Neutrophil (primary cell): ENCODE data around the gene OR4C45.
"Not testable (repeated sequence)": the region's sequence is repeated elsewhere in the genome, so short reads cannot be mapped to it uniquely, and the experiment has no call there.

ENCODE experiments used
- H3K27ac ChIP-seq: fragments of 200-600 bp; sonication (generic); 2 replicates; pipeline ENCODE4 v1.5.1; 2016; ENCODE audit warnings: mild to moderate bottlenecking, moderate library complexity
- H3K27me3 ChIP-seq: fragments of 200-600 bp; sonication (generic); 2 replicates; pipeline ENCODE4 v1.6.0; 2016; ENCODE audit warnings: mild to moderate bottlenecking
- H3K36me3 ChIP-seq: fragments of 200-600 bp; sonication (generic); 2 replicates; pipeline ENCODE4 v1.5.1; 2017
- H3K4me1 ChIP-seq, 2 experiments: fragments of 200-600 bp in 1 of 2; sonication (generic) in 1 of 2; 1 replicate in 1 of 2; 2 replicates in 1 of 2; pipeline versions ENCODE4 v1.5.1 to v1.6.1; 2013 to 2016; ENCODE audit warnings: low read depth in 1 of 2, low read length in 1 of 2, mild to moderate bottlenecking in 1 of 2, moderate library complexity in 1 of 2; ENCODE audit not compliant: control insufficient read depth in 1 of 2, insufficient read depth in 1 of 2
- H3K4me3 ChIP-seq, 2 experiments: fragments of 200-600 bp in 1 of 2; sonication (generic) in 1 of 2; 1 replicate in 1 of 2; 2 replicates in 1 of 2; pipeline ENCODE4 v1.5.1; 2013 to 2016; ENCODE audit warnings: low read depth in 1 of 2, low read length in 1 of 2, mild to moderate bottlenecking in 1 of 2, moderate library complexity in 1 of 2
- H3K9me3 ChIP-seq: fragments of 200-600 bp; sonication (generic); 2 replicates; pipeline ENCODE4 v1.5.1; 2016
- CTCF ChIP-seq: fragments of 200-600 bp; sonication (generic); IDR thresholded peaks from 2 replicates; pipeline ENCODE4 v1.5.1; 2016; ENCODE audit warnings: antibody characterized with exemption

Gene OR4C45

DNA sequence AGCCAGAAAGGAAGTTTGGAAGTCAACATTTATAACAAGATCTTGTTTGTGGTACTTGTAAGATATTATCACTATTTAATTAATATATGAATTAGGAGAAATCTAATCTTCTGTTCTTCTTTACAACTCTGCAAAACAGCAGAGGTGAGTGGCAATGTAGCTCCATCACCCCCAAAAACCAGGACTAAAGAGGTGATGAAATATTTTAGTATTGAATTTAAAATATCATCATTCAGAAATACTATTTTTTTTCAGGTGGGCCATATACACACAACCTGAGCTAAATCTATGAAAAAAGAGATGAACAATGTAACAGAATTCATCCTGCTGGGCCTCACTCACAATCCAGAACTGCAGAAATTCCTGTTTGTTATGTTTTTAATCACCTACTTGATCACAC is at the start of gene OR4C45:
OR4C45 (plus strand) TSS at position 301 of the 400 bp plus-strand sequence.
- Histone ChIP-seq H3K27ac (no peak within 1 kb of the TSS), H3K36me3 (no peaks in the 10 kb centered on the region), H3K27me3 (no peaks in the 10 kb centered on the region), H3K9me3 (no peaks in the 10 kb centered on the region), H3K4me3 (no peak within 1 kb of the TSS), H3K4me1 (no peaks in the 10 kb centered on the region)
- no peak for TF ChIP-seq CTCF

GRCh38 chr11:49995565-49995964 is 37.1 kb upstream of the OR4C45 start:
- no peaks in the 10 kb centered on the region for H3K4me1 ChIP-seq
- no peak for TF ChIP-seq CTCF
- H3K27ac ChIP-seq = no peak overlapping the region
- no peaks in the 10 kb centered on the region for H3K27me3 ChIP-seq
- H3K36me3 ChIP-seq = no peaks in the 10 kb centered on the region
- H3K9me3 ChIP-seq = no peaks in the 10 kb centered on the region
- no peak overlapping the region for H3K4me3 ChIP-seq

DNA sequence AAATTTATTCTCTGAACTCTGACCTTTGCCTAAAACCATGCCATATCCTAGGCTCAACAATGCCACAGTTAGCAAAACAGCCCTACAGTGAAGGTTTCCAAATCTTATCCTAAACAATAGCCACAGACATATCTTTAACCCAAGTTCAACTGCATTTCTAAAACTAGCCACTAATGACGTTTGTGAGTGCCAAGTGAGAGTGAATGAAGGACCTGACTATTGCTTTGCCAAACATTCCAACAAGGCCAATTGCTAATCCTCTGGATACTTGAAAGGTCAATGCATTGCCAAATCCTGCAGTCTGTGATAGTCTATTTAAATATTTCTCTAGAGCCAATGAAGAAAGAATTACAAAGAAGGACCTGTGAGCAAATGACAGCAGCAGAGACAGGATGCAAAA is 2.5 kb upstream of the OR4C45 start:
- H3K36me3 ChIP-seq = no peaks in the 10 kb centered on the region
- no peak overlapping the region for H3K4me3 ChIP-seq
- no peak for TF ChIP-seq CTCF
- H3K27ac ChIP-seq = no peak overlapping the region
- no peaks in the 10 kb centered on the region for H3K9me3 ChIP-seq
- no peaks in the 10 kb centered on the region for H3K27me3 ChIP-seq
- H3K4me1 ChIP-seq = no peaks in the 10 kb centered on the region

GRCh38 chr11:50036239-50036638 is 3.6 kb downstream of the OR4C45 start:
- not testable (repeated sequence) for H3K27me3 ChIP-seq, H3K4me1 ChIP-seq, H3K36me3 ChIP-seq, H3K4me3 ChIP-seq, H3K9me3 ChIP-seq, H3K27ac ChIP-seq

DNA sequence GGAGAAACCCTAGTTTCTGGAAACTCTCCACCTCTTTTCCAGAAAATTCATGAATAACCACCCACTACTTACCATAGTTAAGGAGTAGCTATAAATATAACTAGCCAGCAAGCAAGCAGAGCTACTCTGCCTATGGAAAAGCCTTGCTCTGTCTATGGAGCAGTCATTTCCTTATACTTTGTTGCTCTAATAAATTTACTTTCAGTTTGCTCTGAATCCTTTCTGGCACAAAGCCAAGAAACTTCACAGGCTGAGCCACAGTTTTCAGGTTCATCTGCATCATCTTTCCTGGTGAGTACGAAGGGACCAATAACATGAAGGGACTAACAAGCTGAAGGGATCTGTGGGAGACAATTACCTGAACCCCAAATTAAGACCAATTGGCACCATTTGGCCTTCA is 4.6 kb downstream of the OR4C45 start:
- H3K9me3 ChIP-seq = no peaks in the 10 kb centered on the region
- H3K36me3 ChIP-seq = no peaks in the 10 kb centered on the region
- no peaks in the 10 kb centered on the region for H3K27me3 ChIP-seq
- H3K4me1 ChIP-seq = no peaks in the 10 kb centered on the region
- no peak overlapping the region for H3K4me3 ChIP-seq
- no peak overlapping the region for H3K27ac ChIP-seq
- no peak for TF ChIP-seq CTCF

DNA sequence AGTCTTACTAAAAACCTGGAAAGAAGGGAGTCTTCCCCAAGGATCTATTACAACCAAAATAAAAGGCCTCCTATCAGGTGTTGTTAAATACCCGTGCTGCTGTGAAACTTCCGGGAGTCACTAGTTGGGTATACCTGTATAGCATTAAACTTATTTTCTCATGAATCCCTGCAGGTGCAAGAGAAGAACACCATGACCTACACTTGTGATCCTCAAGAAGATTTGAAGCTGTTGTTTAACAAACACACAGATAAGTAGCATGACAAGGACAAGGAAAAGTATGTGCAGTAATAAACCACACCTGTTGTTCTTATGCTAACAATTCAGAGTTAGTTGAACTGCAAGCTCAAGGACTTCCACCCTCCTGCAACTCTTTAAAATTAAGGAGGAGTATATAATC is 12.0 kb downstream of the OR4C45 start:
- no peaks in the 10 kb centered on the region for H3K36me3 ChIP-seq
- no peaks in the 10 kb centered on the region for H3K27me3 ChIP-seq
- H3K4me1 ChIP-seq = no peaks in the 10 kb centered on the region
- no peaks in the 10 kb centered on the region for H3K9me3 ChIP-seq
- H3K4me3 ChIP-seq = no peak overlapping the region
- H3K27ac ChIP-seq = no peak overlapping the region
- no peak for TF ChIP-seq CTCF

DNA sequence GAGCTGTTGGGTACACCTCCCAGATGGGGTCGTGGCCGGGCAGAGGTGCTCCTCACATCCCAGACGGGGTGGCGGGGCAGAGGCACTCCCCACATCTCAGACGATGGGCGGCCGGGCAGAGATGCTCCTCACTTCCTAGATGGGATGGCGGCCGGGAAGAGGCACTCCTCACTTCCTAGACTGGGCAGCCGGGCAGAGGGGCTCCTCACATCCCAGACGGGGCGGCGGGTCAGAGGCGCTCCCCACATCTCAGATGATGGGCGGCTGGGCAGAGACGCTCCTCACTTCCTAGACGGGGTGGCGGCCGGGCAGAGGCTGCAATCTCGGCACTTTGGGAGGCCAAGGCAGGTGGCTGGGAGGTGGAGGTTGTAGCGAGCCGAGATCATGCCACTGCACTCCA is 30.4 kb downstream of the OR4C45 start:
- H3K4me3 ChIP-seq, H3K9me3 ChIP-seq, H3K36me3 ChIP-seq, H3K4me1 ChIP-seq, H3K27me3 ChIP-seq, H3K27ac ChIP-seq: not testable (repeated sequence)
